GM19351 (cell line): ENCODE data around the gene RPS10.
"Not testable (repeated sequence)": the region's sequence is repeated elsewhere in the genome, so short reads cannot be mapped to it uniquely, and the experiment has no call there.

Experiments used
- ATAC-seq: cut with Tn5 transposase; IDR thresholded peaks from one replicate; pipeline ENCODE4 v1.9.1; 2021; ENCODE audit warnings: mild to moderate bottlenecking, moderate library complexity; ENCODE audit not compliant: unreplicated experiment

The RPS10 gene

GRCh38 chr6:34373511-34373910 is 52.4 kb downstream of the RPS10 start:
- no peak for ATAC-seq

- not testable (repeated sequence) for ATAC-seq
Measured at GRCh38 chr6:34371865-34372264, 54.0 kb downstream of the RPS10 start.

GRCh38 chr6:34370361-34370760 is 55.5 kb downstream of the RPS10 start:
- no peak for ATAC-seq

GRCh38 chr6:34369385-34369784 is 56.5 kb downstream of the RPS10 start:
- no peak for ATAC-seq
